CD4-positive, alpha-beta T cell treated with Interleukin-2 at 100 ng/mL for 4 hours (primary cell): ENCODE data around the gene LHX8.
"Not testable (repeated sequence)": the region's sequence is repeated elsewhere in the genome, so short reads cannot be mapped to it uniquely, and the experiment has no call there.

Source experiments
- DNase-seq: peaks from one replicate; pipeline ENCODE4 v3.0.0-alpha.2; 2020; ENCODE audit warnings: low spot score

The LHX8 gene

GRCh38 chr1:75133750-75134646 is at the start of gene LHX8:
TSS of gene LHX8 (plus strand) at chr1:75134388. CDS start at chr1:75136615, 2,227 bp downstream.
- DNase-seq = no peak

GRCh38 chr1:75085931-75086330 is 48.3 kb upstream of the LHX8 start:
- no peak for DNase-seq

GRCh38 chr1:75087278-75087677 is 46.9 kb upstream of the LHX8 start:
- no peak for DNase-seq

- DNase-seq = no peak
These were observed 42.0 kb upstream of the LHX8 start for GRCh38 chr1:75092141-75092540.

GRCh38 chr1:75097654-75098053 is 36.5 kb upstream of the LHX8 start:
- DNase-seq = no peak

- no peak for DNase-seq
These were observed 34.6 kb upstream of the LHX8 start for GRCh38 chr1:75099581-75099980.

GRCh38 chr1:75100481-75101092 is 33.6 kb upstream of the LHX8 start:
- no peak for DNase-seq

- not testable (repeated sequence) for DNase-seq
These were observed 21.7 kb upstream of the LHX8 start for GRCh38 chr1:75112362-75112951.

- no peak for DNase-seq
These were observed 18.5 kb upstream of the LHX8 start for GRCh38 chr1:75115654-75116053.

GRCh38 chr1:75123756-75124155 is 10.4 kb upstream of the LHX8 start:
- DNase-seq = no peak

- no peak for DNase-seq
These were observed 9.7 kb upstream of the LHX8 start for GRCh38 chr1:75124510-75124909.

GRCh38 chr1:75125161-75125726 is 8.9 kb upstream of the LHX8 start:
- no peak for DNase-seq

- no peak for DNase-seq
These were observed 7.5 kb upstream of the LHX8 start for GRCh38 chr1:75126611-75127101.

GRCh38 chr1:75127916-75128717 is 6.1 kb upstream of the LHX8 start:
- DNase-seq = no peak

GRCh38 chr1:75129660-75129982 is 4.6 kb upstream of the LHX8 start:
- no peak for DNase-seq

GRCh38 chr1:75129983-75130789 is 4.0 kb upstream of the LHX8 start:
- DNase-seq = no peak

- no peak for DNase-seq
These were observed 3.2 kb upstream of the LHX8 start for GRCh38 chr1:75130865-75131564.

GRCh38 chr1:75131565-75132241 is 2.5 kb upstream of the LHX8 start:
- no peak for DNase-seq

- DNase-seq = no peak
These were observed 1.9 kb upstream of the LHX8 start for GRCh38 chr1:75132242-75132811.
